Uterus (tissue), 4 donors: Measurements from ENCODE around the gene CLEC6A. TPM values are rescaled to one million over a fixed set of nuclear protein-coding genes. Genes with fewer than 3 reads are reported as not detected.

Experiments
- DNase-seq, 2 donors: peaks; one replicate each; pipeline ENCODE4 v3.0.0-alpha.2; 2019 to 2020
- H3K27ac ChIP-seq, 2 donors: fragments of 200-600 bp; sonication (generic); 1 replicate in 1 of 2; 2 replicates in 1 of 2; pipeline ENCODE4 v1.5.1; 2016 to 2018
- H3K27me3 ChIP-seq, 2 donors: fragments of 200-600 bp; sonication (generic); one replicate each; pipeline ENCODE4 v1.5.1; 2018 to 2019; ENCODE audit warnings: control low read depth in 1 of 2
- H3K36me3 ChIP-seq, 2 donors: fragments of 200-600 bp; sonication (generic); one replicate each; pipeline ENCODE4 v1.5.1; 2019; ENCODE audit warnings: control low read depth in 1 of 2
- H3K4me1 ChIP-seq, 2 donors: fragments of 200-600 bp; sonication (generic); one replicate each; pipeline ENCODE4 v1.5.1; 2018 to 2019; ENCODE audit warnings: control low read depth in 1 of 2
- H3K4me3 ChIP-seq, 2 donors: fragments of 200-600 bp; sonication (generic); 1 replicate in 1 of 2; 2 replicates in 1 of 2; pipeline ENCODE4 v1.5.1; 2018 to 2019; ENCODE audit warnings: mild to moderate bottlenecking in 1 of 2
- H3K9me3 ChIP-seq, 2 donors: fragments of 200-600 bp; sonication (generic); one replicate each; pipeline ENCODE4 v1.5.1; 2019; ENCODE audit warnings: control low read depth in 1 of 2
- CTCF ChIP-seq, 4 experiments: fragments of 200-600 bp in 2 of 4; fragments of 450-650 bp in 2 of 4; sonication (generic) in 2 of 4; IDR thresholded peaks; one replicate each; pipeline ENCODE4 v1.5.1; 2016 to 2019; ENCODE audit warnings: antibody characterized with exemption in 4 of 4, mild to moderate bottlenecking in 2 of 4, moderate library complexity in 1 of 4
- POLR2A ChIP-seq, 2 donors: fragments of 450-650 bp; IDR thresholded peaks; one replicate each; pipeline ENCODE4 v1.6.1; 2016; ENCODE audit warnings: antibody characterized with exemption in 2 of 2, mild to moderate bottlenecking in 1 of 2, moderate library complexity in 1 of 2
- intact Hi-C: fragments of 100-400 bp; cut with DNase I; formaldehyde crosslinking; loops from one replicate; pipeline ENCODE4 v1.15.1; 2023; ENCODE audit warnings: low total_unique reads
- total RNA-seq, 4 donors: library from RNA; depleted of rRNA in 3 of 4; stranded (reverse); fragments of >200 nt in 3 of 4; gene quantifications; one replicate each; pipeline versions ENCODE4 v1.1.0 to v1.2.4, GENCODE V29; 2014 to 2023
- donor health status: DM: yes; HTN: yes; CAD: no.

The CLEC6A gene
- total RNA-seq, 4 donors from 2014 or later = not detected

- H3K9me3 ChIP-seq = no peaks in the 10 kb centered on the region
- no peaks in the 10 kb centered on the region for H3K4me1 ChIP-seq
- no peak overlapping the region for H3K27ac ChIP-seq
- no peak for DNase-seq
- intact Hi-C loops = no loop called here
- TF ChIP-seq CTCF (IDR thresholded peaks at IDR 0.05) = no peak
- no peak for TF ChIP-seq POLR2A (IDR thresholded peaks at IDR 0.05)
- H3K36me3 ChIP-seq = no peaks in the 10 kb centered on the region
- H3K4me3 ChIP-seq = no peak overlapping the region
- H3K27me3 ChIP-seq = no peaks in the 10 kb centered on the region
Measured at GRCh38 chr12:8446642-8447547, 8.9 kb upstream of the CLEC6A start.

DNA sequence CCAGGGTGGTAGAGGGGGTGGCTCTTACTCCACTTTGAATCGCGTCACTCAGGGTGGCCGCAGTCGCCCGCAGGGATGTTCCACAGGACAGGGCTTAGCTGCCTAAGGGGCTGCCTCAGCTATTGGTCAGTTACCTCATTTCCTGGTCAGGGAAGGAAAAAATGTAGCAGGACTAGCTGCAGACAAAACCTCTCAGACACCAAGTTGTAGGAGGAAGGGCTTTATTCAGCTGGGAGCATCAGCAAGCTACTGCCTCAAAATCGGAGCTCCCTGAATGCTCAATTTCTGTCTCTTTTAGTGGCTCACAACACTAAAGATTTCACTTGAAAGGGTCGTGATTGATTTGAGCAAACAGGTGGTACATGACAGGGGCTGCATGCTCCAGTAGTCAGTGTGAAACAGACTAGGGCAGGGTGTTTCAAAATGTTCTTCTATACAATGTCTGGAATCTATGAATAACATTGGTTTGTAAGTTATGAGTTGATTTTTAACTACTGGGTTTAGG is 6.4 kb upstream of the CLEC6A start:
- no peak for DNase-seq
- Histone ChIP-seq H3K4me3 (no peak overlapping the region), H3K36me3 (no peaks in the 10 kb centered on the region), H3K9me3 (no peaks in the 10 kb centered on the region), H3K27me3 (no peaks in the 10 kb centered on the region), H3K4me1 (no peaks in the 10 kb centered on the region), H3K27ac (no peak overlapping the region)
- intact Hi-C loops = no loop called here
- no peak for TF ChIP-seq CTCF (IDR thresholded peaks at IDR 0.05)

DNA sequence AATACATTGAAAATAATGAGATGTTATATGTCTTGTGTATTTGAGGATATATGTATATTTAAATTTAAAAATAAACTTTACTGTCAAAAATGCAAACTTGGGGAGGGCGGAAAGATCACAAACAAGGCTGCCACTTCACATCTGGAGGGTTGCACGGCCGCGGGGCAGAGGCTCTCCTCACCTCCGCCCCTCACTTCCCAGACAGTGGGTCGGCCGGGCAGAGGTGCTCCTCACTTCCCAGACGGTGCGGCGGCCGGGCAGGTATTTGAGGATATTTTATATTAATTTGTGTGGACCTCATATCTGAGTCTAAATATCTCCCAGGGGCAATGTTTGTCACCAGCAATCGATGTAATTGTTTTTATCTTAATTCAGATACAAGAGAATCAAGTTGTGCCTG is 3.7 kb upstream of the CLEC6A start:
- no peaks in the 10 kb centered on the region for H3K9me3 ChIP-seq
- no peaks in the 10 kb centered on the region for H3K36me3 ChIP-seq
- TF ChIP-seq POLR2A (IDR thresholded peaks at IDR 0.05) (no peak), CTCF (IDR thresholded peaks at IDR 0.05) (no peak)
- intact Hi-C loops = no loop called here
- no peak overlapping the region for H3K4me3 ChIP-seq
- no peaks in the 10 kb centered on the region for H3K27me3 ChIP-seq
- H3K27ac ChIP-seq = no peak overlapping the region
- H3K4me1 ChIP-seq = no peaks in the 10 kb centered on the region
- DNase-seq = no peak

GRCh38 chr12:8453021-8453513 is 2.7 kb upstream of the CLEC6A start:
- no peaks in the 10 kb centered on the region for H3K36me3 ChIP-seq

More at GRCh38 chr12:8453021-8453513, 2.7 kb upstream of the CLEC6A start:
- no peaks in the 10 kb centered on the region for H3K4me1 ChIP-seq
- no peaks in the 10 kb centered on the region for H3K9me3 ChIP-seq
- no peak for DNase-seq
- TF ChIP-seq POLR2A (IDR thresholded peaks at IDR 0.05) (no peak), CTCF (IDR thresholded peaks at IDR 0.05) (no peak)
- H3K27me3 ChIP-seq = no peaks in the 10 kb centered on the region
- intact Hi-C loops = no loop called here
- no peak overlapping the region for H3K27ac ChIP-seq
- H3K4me3 ChIP-seq = no peak overlapping the region
